Measurements from ENCODE around the gene OLA1.

Gene OLA1

GRCh38 chr2:174122185-174122584 is 126.1 kb downstream of the OLA1 start:
- Histone ChIP-seq H3K27me3 (replicated peaks; ENCODE audit: control insufficient read depth, insufficient read depth, low read length) (no peaks in the 10 kb centered on the region), H3K4me3 (replicated peaks; ENCODE audit: low read depth, low read length) (no peak overlapping the region), H3K36me3 (ENCODE audit: control insufficient read depth, insufficient read depth, low read length) (no peaks in the 10 kb centered on the region; the same call in 1 of the 2 replicates)
- TF ChIP-seq CTCF (IDR thresholded peaks at IDR 0.05; ENCODE audit: insufficient read depth, low read length, poor library complexity, severe bottlenecking): no peak
- DNase-seq (ENCODE audit: extremely low read depth, insufficient read length): no peak

- Histone ChIP-seq H3K27me3 (replicated peaks; ENCODE audit: control insufficient read depth, insufficient read depth, low read length) (no peaks in the 10 kb centered on the region), H3K4me3 (replicated peaks; ENCODE audit: low read depth, low read length) (no peak overlapping the region), H3K36me3 (ENCODE audit: control insufficient read depth, insufficient read depth, low read length) (no peaks in the 10 kb centered on the region; the same call in 1 of the 2 replicates)
- no peak for DNase-seq (ENCODE audit: extremely low read depth, insufficient read length)
- TF ChIP-seq CTCF (IDR thresholded peaks at IDR 0.05; ENCODE audit: insufficient read depth, low read length, poor library complexity, severe bottlenecking): no peak
These were observed 126.7 kb downstream of the OLA1 start for GRCh38 chr2:174121612-174122011.

GRCh38 chr2:174121175-174121574 is 127.2 kb downstream of the OLA1 start:
- H3K27me3 ChIP-seq (replicated peaks; ENCODE audit: control insufficient read depth, insufficient read depth, low read length): no peaks in the 10 kb centered on the region
- H3K36me3 ChIP-seq (ENCODE audit: control insufficient read depth, insufficient read depth, low read length): no peaks in the 10 kb centered on the region; the same call in 1 of the 2 replicates
- DNase-seq (ENCODE audit: extremely low read depth, insufficient read length): no peak
- H3K4me3 ChIP-seq (replicated peaks; ENCODE audit: low read depth, low read length): no peak overlapping the region
- TF ChIP-seq CTCF (IDR thresholded peaks at IDR 0.05; ENCODE audit: insufficient read depth, low read length, poor library complexity, severe bottlenecking): no peak

- no peak for DNase-seq (ENCODE audit: extremely low read depth, insufficient read length)
- no peak for TF ChIP-seq CTCF (IDR thresholded peaks at IDR 0.05; ENCODE audit: insufficient read depth, low read length, poor library complexity, severe bottlenecking)
- Histone ChIP-seq H3K36me3 (ENCODE audit: control insufficient read depth, insufficient read depth, low read length) (no peaks in the 10 kb centered on the region; the same call in 1 of the 2 replicates), H3K4me3 (replicated peaks; ENCODE audit: low read depth, low read length) (no peak overlapping the region), H3K27me3 (replicated peaks; ENCODE audit: control insufficient read depth, insufficient read depth, low read length) (no peaks in the 10 kb centered on the region)
These were observed 128.0 kb downstream of the OLA1 start for GRCh38 chr2:174120346-174120745.

- peaks cover 2% of the 10 kb centered on the region for H3K36me3 ChIP-seq (ENCODE audit: control insufficient read depth, insufficient read depth, low read length)
- no peaks in the 10 kb centered on the region for H3K27me3 ChIP-seq (replicated peaks; ENCODE audit: control insufficient read depth, insufficient read depth, low read length)
- TF ChIP-seq CTCF (IDR thresholded peaks at IDR 0.05; ENCODE audit: insufficient read depth, low read length, poor library complexity, severe bottlenecking): no peak
- DNase-seq (ENCODE audit: extremely low read depth, insufficient read length): no peak
- no peak overlapping the region for H3K4me3 ChIP-seq (replicated peaks; ENCODE audit: low read depth, low read length)
These were observed 130.1 kb downstream of the OLA1 start for GRCh38 chr2:174117951-174118930.

All from GM06990 (cell line).